GM23338 (cell line): Measurements from ENCODE around the gene RPL10. TPM values are rescaled to one million over a fixed set of nuclear protein-coding genes. Genes with fewer than 3 reads are reported as not detected.

Experiments used
- CTCF ChIP-seq, 2 experiments: fragments of 200-600 bp in 1 of 2; sonication (generic) in 1 of 2; conservative IDR thresholded peaks; 2 replicates each; pipeline versions ENCODE4 v1.5.1 to v1.6.1; 2016 to 2017; ENCODE audit warnings: antibody characterized with exemption in 2 of 2, low read depth in 2 of 2, mild to moderate bottlenecking in 2 of 2, moderate library complexity in 1 of 2
- EZH2 ChIP-seq: fragments of 200-600 bp; sonication (generic); IDR thresholded peaks from one replicate; pipeline ENCODE4 v1.8.0; 2017; ENCODE audit warnings: antibody characterized with exemption, mild to moderate bottlenecking, low read depth; ENCODE audit not compliant: unreplicated experiment
- JUNB ChIP-seq: IDR thresholded peaks from one replicate; pipeline ENCODE4 v1.6.1; 2016; ENCODE audit warnings: antibody characterized with exemption; ENCODE audit not compliant: unreplicated experiment
- STAT1 ChIP-seq: IDR thresholded peaks from one replicate; pipeline ENCODE4 v1.6.1; 2016; ENCODE audit warnings: antibody characterized with exemption; ENCODE audit not compliant: unreplicated experiment
- ZNF114 ChIP-seq: fragments of 250-450 bp; sonication (Bioruptor Pico); IDR thresholded peaks from 2 replicates; pipeline ENCODE4 v1.5.0; 2020; ENCODE audit warnings: mild to moderate bottlenecking, moderate library complexity
- ZNF462 ChIP-seq: fragments of 250-450 bp; sonication (Bioruptor Pico); IDR thresholded peaks from 2 replicates; pipeline ENCODE4 v1.5.0; 2020; ENCODE audit warnings: mild to moderate bottlenecking, moderate library complexity
- polyA plus RNA-seq: library from polyadenylated mRNA; unstranded; fragments of >200 nt; fragmentation: Nextera tagmentation; extraction: Ambion mirVana; gene quantifications from 2 replicates; pipeline ENCODE4 v1.2.1, GENCODE V29; 2016
- total RNA-seq: library from RNA; depleted of rRNA; stranded (reverse); fragments of >200 nt; shearing (Covaris generic); gene quantifications from 2 replicates; pipeline ENCODE4 v1.2.3, GENCODE V29; 2014
- TF ChIP-seq, protein P1 (sequence below): IDR thresholded peaks from 2 replicates; pipeline ENCODE4 v1.6.1; 2016; ENCODE audit warnings: antibody characterized with exemption

The RPL10 gene
- total and polyA plus RNA-seq, 2 experiments from 2014 or later = 1,696 to 4,929 TPM

DNA sequence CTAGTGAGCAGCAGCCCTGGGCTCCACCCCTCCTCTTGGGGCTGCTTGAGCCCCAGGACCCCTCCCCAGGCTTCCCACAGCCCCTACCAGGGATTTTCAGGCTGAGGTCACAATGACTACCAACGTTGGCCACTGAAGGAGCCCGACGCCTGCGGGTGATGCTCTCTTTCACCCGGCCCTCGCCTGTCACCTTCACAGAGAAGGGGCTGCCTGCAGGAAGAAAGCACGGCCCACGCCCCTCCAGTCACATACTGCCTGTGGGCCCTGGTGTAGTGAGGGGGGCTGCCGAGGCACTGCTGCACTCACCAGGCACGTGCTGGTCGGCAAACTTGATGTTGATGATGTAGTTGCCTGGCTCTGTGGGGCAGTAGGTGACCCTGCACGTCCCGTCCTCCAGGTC, 45.7 kb upstream of the RPL10 start (continued):
- TF ChIP-seq ZNF462 (no peak), STAT1 (no peak), JUNB (no peak), CTCF (conservative IDR thresholded peaks at IDR 0.05; ENCODE audit: low read depth in 2 of 2) (no peak), ZNF114 (no peak), EZH2 (no peak)
- TF ChIP-seq, protein P1, sequence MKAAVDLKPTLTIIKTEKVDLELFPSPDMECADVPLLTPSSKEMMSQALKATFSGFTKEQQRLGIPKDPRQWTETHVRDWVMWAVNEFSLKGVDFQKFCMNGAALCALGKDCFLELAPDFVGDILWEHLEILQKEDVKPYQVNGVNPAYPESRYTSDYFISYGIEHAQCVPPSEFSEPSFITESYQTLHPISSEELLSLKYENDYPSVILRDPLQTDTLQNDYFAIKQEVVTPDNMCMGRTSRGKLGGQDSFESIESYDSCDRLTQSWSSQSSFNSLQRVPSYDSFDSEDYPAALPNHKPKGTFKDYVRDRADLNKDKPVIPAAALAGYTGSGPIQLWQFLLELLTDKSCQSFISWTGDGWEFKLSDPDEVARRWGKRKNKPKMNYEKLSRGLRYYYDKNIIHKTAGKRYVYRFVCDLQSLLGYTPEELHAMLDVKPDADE = no peak
